HG03432 (cell line): ENCODE results near the gene NLK.
"Not testable (repeated sequence)": the region's sequence is repeated elsewhere in the genome, so short reads cannot be mapped to it uniquely, and the experiment has no call there.

Experiments
- ATAC-seq: cut with Tn5 transposase; IDR thresholded peaks from one replicate; pipeline ENCODE4 v1.9.1; 2021; ENCODE audit warnings: mild to moderate bottlenecking, moderate library complexity; ENCODE audit not compliant: unreplicated experiment

NLK gene

DNA sequence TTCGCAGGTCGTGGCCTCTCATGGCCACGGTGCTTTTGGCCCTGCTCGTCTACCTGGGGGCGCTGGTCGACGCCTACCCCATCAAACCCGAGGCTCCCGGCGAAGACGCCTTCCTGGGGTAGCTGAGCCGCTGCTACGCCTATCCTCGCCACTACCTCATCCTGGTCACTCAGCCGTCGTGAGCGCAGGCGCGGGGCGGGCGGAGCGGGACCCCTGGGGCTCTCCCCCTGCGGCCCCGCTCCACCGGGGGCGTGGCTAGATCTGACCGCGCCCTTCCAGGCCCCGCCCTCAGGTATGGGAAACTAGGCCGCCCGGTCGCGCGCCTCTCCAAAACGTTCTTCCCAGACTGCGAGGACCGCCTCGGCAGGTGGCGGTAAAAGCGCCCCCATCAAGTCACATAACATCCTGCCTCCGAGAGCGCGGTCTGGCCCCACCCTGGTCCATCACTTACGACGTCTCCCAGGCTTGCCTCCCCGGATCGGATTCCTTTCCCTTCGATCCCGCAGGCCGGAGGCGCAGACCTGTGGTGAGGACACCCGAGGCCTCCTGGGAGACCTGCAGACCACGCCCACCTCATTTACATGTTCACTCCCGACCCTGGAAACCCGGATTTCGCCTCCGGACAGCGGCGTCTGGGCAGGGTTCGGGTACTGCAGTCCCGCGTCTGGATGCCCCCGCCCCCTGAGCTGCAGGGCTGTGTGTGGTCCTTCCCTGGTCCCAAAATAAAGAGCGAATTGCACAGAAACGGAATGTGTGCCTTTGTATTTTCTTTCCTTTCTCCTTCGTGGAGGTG, 185.0 kb downstream of the NLK start:
- no peak for ATAC-seq

DNA sequence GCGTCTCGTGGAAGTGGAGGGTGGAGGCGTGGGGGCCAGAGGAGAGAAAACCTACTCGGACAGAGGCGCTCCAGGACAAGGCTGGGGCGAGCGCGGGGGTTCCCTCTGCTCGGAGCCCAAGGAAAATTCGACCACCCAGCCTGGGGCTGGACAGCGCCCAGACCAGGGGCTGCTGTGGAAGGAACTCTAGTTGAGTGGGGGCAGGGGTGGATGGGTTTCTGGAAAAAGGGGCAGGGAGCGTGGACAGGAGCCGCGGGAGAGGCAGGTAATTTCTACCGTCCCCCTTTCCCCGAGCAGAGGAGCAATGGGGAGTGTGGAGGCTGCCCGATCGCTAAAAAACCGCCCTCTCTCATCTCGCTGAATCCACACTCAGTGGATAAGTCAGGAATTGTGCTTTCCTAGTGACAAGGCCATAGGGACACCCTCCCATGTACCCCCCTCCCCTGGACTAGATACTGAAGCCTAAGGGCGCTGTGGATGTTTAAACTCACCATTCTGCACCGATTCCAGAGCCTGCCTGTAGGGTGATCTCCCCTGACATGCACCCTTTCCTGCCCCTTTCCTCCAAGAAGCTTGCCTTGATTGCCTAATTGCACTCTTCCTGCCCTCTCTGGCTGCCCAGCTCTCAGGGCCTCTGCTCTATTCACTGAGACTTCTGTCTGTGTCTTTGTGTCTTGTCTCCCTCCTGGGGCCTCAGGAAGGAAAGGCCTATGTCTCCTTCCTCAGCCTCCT, 185.8 kb downstream of the NLK start:
- ATAC-seq: no peak

DNA sequence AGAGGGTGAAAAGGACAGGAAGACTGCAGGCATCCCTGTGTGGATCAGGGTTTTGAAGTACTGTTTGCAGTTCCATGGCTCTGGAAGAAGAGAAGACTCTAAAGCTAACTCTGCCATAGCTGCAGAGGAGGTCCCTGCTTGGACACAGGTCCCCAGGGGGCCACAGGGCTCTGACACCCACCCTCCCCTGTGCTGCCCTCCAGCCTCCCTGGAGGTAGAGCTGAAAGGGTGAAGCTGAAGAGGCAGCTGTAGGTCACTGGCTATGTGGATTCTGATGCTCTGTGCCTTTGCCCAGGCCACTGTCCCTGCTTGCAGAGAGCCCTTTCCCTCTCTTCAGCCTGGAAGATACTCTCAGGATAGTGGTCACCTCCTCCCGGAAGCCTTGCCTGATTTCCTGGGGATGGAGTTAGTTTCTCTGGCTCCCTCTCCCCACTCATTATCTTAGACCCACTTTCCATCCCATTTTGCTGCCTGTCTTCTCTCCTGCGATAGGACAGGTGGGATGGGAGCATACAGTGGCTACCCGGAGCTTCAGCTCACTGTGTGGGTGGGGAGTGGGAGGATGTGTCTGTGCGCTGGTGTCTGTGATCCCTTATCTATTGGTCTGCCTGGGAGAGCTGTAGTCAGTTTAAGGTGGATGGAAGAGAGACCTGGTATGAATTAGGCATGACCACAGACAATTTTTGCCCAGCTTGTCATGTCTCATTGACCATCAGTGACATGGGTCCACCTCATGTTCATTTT, 186.7 kb downstream of the NLK start:
- no peak for ATAC-seq

DNA sequence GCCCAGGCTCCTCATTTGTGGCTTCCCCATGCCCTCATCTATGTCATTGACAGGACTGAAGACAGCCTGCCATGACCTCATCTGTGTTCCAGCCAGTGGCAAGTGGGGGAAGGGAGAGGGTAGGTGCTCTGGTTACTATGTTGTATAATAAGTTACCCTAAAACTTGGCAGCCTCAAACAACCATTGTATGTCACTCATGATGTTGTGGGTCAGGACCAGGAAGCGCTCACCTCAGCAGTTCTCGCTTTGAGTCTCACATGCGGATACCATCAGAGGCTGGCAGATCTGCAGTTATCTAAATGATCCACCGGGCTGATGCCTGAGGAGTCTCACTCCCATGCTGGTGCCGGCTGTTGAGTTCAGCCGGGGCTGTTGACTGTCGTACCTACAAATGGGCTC, 187.5 kb downstream of the NLK start:
- no peak for ATAC-seq

DNA sequence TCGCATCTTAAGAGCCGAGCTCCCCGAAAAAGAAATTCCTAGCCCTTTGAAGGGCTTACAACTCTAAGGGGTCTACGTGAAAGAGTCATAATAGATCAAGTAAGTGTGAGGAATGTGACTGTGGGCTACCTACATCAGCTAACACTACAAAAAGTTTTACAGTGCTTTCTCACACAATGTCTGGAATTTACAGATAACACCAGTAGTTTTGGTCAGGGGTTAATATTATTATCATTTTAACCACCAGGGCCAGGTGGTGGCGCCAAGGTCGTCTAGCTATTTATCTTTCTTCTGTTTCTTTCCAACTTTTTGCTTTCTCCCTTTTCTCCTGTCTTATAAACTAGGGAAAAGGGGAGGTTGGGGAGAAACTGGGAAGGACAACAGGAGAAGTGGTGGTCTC, 188.1 kb downstream of the NLK start:
- not testable (repeated sequence) for ATAC-seq

DNA sequence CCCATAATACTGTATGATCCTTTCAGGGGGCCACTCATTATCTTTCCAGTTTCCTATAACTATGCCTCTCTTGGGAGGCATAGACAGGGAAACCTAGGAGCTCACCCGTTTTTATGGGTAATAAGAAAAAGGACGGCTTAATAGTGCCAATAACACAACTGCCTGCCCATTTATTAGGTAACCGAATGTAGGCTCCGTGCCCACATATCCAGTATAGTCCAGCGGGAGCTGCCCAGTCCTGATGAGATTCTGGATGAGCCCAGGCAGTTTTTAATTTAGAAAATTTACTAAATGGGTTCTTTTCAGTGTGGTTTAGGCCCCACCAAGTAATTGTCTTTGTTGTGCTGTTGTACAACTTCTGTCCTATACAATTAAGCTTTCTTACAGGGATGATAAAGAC, 189.1 kb downstream of the NLK start:
- not testable (repeated sequence) for ATAC-seq

DNA sequence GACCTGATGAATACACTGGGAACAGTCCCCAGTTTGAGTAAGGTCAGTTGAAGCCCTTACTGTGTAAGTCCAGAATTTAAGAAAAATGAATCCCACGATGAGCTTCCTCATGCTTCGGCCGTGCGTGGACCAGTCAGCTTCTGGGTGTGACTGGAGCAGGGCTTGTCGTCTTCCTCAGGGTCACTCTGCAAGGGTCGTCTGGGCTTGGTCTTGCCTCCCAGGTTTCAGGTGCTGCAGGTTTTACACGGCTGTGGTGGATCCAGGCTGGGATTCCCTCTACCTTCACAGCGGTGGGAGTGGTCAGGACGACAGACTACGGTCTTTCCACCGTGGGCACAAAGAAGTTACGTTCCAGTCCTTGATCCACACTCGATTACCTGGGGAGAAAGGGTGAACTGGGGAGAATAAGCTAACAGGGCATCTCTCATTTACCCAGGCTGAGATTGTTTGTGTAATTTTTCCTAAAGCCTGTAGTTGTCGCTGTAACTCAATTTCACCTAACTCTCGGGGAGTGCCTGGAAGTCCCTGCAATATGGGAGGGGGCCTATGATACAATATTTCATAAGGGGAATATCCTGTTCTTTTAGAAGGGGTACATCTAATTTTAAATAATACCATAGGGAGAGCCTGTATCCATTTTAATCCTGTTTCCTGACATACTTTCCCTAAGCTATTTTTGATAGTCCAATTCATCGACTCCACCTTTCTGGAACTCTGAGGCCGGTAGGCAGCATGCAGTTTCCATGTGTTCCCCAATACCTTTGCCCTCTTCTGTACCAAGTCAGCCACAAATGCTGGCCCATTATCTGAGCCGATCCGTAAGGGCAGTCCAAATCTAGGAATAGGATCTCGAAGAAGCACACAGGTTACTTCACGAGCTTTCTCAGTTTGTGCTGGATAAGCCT, 190.7 kb downstream of the NLK start:
- not testable (repeated sequence) for ATAC-seq

DNA sequence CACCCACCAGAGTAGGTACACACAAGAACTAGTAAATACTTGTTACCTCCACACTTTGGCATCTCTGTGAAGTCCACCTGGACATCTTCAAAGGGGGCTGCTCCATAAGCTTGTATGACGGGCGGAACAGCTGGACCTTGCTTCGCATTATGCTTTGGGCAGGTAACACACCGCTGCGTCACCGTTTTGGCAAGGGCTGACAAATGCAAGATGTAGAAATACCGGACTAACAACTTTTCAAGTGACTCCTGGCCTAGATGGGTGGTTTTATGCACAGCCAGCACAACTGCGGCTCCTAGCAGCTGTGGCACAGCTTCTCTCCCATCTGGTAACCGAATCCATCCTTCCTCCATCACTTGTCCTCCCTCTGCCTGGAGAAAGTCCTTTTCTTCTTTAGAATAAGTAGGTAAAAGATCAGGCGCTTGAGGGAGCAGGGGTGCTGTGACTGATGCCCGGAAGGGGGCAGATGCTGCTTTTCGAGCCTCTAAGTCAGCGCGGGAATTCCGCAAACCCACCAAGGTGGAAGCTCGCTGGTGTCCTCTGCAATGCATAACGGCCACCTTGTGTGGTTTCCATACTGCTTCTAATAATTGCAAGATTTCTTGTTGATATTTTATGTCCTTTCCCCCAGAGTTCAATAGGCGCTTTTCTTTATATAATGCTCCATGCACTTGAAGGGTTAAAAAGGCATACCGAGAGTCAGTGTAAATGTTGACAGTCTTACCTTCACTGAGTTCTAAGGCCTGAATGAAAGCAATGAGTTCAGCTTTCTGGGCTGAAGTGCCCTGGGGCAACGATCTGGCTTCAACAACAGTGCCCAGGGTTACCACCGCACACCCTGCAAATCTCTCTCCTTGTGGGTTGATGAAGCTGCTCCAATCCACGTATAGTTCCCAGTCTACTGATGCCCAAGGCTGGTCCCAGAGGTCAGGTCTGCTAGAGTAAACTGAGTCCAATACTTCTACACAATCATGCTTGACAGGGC, 191.7 kb downstream of the NLK start:
- not testable (repeated sequence) for ATAC-seq

DNA sequence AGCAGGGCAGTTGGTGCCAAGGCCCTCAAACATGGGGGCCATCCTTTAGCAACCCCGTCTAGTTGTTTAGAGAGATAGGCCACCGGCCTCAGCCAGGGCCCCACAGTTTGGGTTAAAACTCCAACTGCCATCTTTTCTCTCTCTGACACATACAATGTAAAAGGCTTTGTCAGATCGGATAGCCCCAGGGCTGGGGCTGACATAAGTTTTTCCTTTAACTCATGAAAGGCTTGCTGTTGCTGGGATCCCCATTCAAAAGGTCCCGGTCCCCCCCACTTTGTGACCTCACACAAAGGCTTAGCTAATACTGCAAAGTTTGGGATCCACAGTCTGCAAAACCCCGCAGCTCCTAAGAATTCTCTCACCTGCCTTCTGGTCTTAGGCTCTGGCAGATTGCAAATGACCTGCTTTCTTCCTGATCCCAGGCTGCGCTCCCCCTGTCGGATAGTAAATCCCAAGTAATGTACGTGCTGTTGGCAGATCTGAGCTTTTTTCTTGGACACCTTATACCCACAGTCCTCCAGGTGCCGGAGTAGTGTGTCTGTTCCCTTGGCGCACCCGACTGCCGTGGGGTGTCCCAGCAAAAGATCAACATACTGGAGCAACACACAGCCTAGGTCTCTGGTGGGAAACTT, 192.7 kb downstream of the NLK start:
- ATAC-seq: not testable (repeated sequence)

DNA sequence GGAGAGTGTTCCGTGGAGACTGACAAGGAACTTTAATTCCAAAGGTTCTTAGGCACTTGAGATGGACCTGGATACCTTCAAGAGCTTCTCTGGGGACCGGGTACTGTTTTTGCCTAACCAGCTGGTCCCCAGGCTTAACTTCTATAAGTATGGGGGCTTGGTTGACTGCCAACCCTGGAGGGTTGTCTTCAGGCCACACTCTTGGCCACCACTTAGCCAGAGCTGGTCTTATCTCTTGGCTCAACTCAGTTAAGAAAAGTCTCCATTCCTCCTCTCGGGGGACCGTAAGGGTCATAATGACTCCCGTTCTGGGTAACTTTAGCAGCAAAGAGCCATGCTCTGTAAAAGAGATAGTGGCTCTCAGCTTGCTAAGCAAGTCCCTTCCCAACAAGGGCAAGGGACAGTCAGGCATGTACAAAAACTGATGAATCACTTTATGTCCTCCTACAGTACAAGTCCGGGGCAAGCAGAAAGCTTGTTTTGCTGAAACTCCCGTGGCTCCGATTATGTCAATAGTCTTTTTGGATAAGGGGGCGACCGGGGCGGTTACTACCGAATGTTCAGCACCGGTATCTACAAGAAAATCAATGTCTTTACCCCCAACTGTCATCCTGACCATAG, 193.7 kb downstream of the NLK start:
- not testable (repeated sequence) for ATAC-seq

DNA sequence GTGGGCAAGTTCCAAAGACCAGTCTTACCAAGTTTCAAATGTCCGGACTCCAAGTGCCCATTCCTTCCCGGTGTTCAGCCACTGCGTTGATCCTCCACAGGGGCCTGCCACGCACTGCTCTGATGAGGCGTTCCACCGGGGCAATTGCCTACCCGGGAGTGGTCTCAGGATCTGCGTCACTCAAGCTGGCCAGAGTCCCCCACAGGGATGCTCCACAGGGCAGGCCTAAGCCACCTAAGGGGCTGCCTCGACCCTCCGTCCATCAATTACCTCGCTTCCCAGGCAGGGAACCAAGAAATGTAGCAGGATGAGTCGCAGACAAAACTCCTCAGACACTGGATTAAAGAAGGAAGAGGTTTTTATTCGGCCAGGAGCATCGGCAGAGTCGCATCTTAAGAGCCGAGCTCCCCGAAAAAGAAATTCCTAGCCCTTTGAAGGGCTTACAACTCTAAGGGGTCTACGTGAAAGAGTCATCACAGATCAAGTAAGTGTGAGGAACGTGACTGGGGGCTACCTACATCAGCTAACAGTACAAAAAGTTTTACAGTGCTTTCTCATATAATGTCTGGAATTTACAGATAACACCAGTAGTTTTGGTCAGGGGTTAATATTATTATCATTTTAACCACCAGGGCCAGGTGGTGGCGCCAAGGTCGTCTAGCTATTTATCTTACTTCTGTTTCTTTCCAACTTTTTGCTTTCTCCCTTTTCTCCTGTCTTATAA, 196.2 kb downstream of the NLK start:
- not testable (repeated sequence) for ATAC-seq

DNA sequence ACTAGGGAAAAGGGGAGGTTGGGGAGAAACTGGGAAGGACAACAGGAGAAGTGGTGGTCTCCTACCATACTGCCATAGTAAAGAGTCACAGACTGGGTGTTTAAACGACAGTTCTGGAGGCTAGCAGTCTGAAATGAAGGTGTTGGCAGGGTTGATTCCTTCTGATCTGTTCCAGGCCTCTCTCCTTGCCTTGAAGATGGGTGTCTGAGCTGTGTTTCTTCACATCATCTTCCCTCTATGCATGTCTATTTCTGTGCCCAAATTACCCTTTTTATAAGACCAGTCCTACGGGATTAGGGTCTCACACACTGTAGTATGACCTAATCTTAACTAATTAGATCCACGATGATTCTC, 196.8 kb downstream of the NLK start:
- ATAC-seq: no peak

DNA sequence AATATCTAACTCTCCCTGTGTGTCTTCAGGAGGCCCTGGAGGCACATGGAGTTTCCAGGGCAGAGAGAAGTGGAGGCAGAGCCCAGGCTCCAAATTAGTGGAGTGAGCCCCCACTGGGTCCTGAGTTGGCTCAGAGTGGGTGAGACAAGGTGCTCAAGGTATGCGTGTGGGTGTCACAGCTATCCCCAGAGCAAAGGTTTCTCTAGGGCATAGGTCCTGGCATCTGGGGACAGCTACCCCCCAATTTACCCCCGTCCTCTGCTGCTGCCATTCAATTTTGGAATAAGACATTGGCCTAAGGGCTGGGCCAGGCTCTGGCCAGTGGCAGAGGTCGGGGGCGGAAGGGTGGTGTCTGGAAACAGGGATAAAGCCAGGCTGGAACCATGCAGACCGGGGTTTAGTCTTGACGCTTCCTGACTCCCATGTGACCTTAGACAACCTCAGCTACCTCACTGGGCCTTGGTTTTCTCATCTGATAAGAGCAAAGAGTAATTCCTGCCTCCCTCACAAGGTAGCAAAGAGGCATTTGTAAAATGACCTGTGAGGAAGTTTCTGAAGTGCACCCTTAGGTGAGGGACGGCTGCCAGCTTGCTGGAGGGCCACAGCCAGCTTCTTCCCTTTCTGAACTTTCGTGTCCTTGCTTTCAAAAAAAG, 198.3 kb downstream of the NLK start:
- no peak for ATAC-seq

DNA sequence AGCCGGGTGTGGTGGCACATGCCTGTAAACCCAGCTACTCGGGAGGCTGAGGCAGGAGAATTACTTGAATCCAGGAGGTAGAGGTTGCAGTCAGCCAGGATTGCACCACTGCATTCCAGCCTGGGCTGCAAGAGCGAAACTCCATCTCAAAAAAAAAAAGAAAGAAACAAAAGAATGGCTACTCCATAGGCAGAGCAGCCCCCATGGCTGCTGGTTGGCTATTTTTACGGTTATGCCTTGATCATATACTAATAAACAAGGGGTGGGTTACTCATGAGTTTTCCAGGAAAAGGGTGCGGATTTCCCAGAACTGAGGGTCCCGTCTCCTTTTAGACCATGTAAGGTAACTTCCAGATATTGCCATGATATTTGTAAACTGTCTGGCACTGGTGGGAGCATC, 200.3 kb downstream of the NLK start:
- no peak for ATAC-seq

DNA sequence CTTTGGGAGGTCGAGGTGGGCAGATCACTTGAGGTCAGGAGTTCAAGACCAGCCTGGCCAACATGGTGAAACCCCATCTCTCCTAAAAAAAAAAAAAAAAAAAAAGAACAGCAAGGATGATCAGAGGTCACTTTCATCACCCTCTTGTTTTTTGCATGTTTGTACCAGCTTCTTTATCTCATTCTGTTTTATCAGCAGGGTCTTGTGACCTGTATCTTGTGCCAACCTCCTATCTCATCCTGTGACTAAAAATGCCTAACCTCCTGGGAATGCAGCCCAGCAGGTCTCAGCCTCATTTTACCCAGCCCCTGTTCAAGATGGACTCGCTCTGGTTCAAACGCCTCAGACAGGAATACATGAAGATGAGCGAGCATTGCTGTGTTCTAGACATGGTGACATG, 200.8 kb downstream of the NLK start:
- ATAC-seq: not testable (repeated sequence)

DNA sequence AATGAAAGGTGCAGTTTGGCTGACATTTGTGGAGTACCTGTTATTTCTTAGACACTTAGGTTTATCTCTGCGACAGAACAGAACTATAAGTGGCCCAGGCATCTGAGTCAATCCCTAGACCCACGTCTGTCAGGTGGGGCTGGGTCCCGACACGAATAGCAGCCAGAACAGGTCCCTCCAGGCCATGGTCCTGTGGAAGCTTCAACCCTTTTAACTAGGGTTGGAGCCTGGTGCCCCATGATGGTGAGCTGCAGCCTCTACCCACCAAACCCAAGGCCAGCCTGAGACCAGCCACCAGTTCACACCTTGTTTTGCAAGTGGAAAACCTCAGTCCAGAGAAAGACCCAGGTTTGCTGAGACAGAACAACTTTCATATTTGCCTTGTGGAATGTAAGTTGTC, 202.0 kb downstream of the NLK start:
- no peak for ATAC-seq
